HepG2 (cell line): ENCODE measurements around the gene TMEM267. TPM values are rescaled to one million over a fixed set of nuclear protein-coding genes. Genes with fewer than 3 reads are reported as not detected.

Experiments
- BRD4 ChIP-seq: sonication (generic); formaldehyde crosslinking; IDR thresholded peaks from 2 replicates; pipeline ENCODE4 v1.4.0; 2020; ENCODE audit warnings: missing genetic modification reagents
- ERF ChIP-seq: IDR thresholded peaks from 2 replicates; pipeline ENCODE4 v1.6.1; 2018; ENCODE audit warnings: missing biosample characterization, missing genetic modification reagents
- GPN1 ChIP-seq: sonication (generic); formaldehyde crosslinking; IDR thresholded peaks from 2 replicates; pipeline ENCODE4 v1.5.1; 2020; ENCODE audit warnings: missing genetic modification reagents, borderline replicate concordance
- HOXA9 ChIP-seq: sonication (generic); formaldehyde crosslinking; IDR thresholded peaks from 2 replicates; pipeline ENCODE4 v1.8.1; 2022; ENCODE audit warnings: missing genetic modification reagents, mild to moderate bottlenecking, moderate library complexity, borderline replicate concordance
- NBN ChIP-seq: fragments of 450-650 bp; conservative IDR thresholded peaks from 2 replicates; pipeline ENCODE4 v1.6.1; 2017
- NFE2L2 ChIP-seq: fragments of 150-350 bp; IDR thresholded peaks from 2 replicates; pipeline ENCODE4 v1.6.1; 2014; ENCODE audit warnings: low read length
- SP5 ChIP-seq: IDR thresholded peaks from 2 replicates; pipeline ENCODE4 v1.6.1; 2016; ENCODE audit warnings: low read depth, borderline replicate concordance
- TRIM24 ChIP-seq: sonication (generic); formaldehyde crosslinking; IDR thresholded peaks from 2 replicates; pipeline ENCODE4 v1.8.0; 2022; ENCODE audit warnings: mild to moderate bottlenecking, missing genetic modification reagents
- ZFYVE20 ChIP-seq: sonication (generic); formaldehyde crosslinking; IDR thresholded peaks from 2 replicates; pipeline ENCODE4 v1.8.0; 2023; ENCODE audit warnings: low read depth, mild to moderate bottlenecking, moderate library complexity, missing genetic modification reagents, borderline replicate concordance
- ZMYM3 ChIP-seq: sonication (generic); formaldehyde crosslinking; IDR thresholded peaks from 2 replicates; pipeline ENCODE4 v1.5.1; 2020; ENCODE audit warnings: mild to moderate bottlenecking, missing genetic modification reagents
- ZNF75D ChIP-seq: sonication (generic); formaldehyde crosslinking; IDR thresholded peaks from 2 replicates; pipeline ENCODE4 v1.8.1; 2023; ENCODE audit warnings: missing genetic modification reagents, mild to moderate bottlenecking, borderline replicate concordance
- ZNF792 ChIP-seq: IDR thresholded peaks from 2 replicates; pipeline ENCODE4 v1.6.1; 2016
- polyA plus RNA-seq, 8 experiments: library from polyadenylated mRNA; depleted of rRNA in 3 of 8; stranded (reverse) in 7 of 8; unstranded in 1 of 8; fragments of >200 nt; fragmentation: Illumina TruSeq in 4 of 8; extraction: Trizol in 4 of 8; gene quantifications; 2 replicates each; pipeline versions ENCODE4 v1.2.1 to v1.2.3, GENCODE V29; 2011 to 2016; ENCODE audit warnings: low read depth in 4 of 8, missing spikeins in 1 of 8, mixed read lengths in 1 of 8; ENCODE audit not compliant: insufficient read depth in 1 of 8
- total RNA-seq, 5 experiments: library from RNA; depleted of rRNA; stranded (reverse); fragments of >200 nt; fragmentation: Illumina TruSeq; extraction: Trizol; gene quantifications; 2 replicates each; pipeline ENCODE4 v1.2.3, GENCODE V29; 2016; ENCODE audit warnings: low read depth in 1 of 5
- TF ChIP-seq, protein P1 (sequence below): sonication (generic); formaldehyde crosslinking; IDR thresholded peaks from 2 replicates; pipeline ENCODE4 v1.5.1; 2020; ENCODE audit warnings: mild to moderate bottlenecking, moderate library complexity, missing genetic modification reagents
- TF ChIP-seq, protein P2 (sequence below): IDR thresholded peaks from 2 replicates; pipeline ENCODE4 v1.6.1; 2016; ENCODE audit warnings: missing compliant biosample characterization, missing genetic modification reagents, borderline replicate concordance
- TF ChIP-seq, protein P3 (sequence below): sonication (generic); formaldehyde crosslinking; IDR thresholded peaks from 2 replicates; pipeline ENCODE4 v1.5.1; 2020; ENCODE audit warnings: missing genetic modification reagents, mild to moderate bottlenecking, borderline replicate concordance
- TF ChIP-seq, protein P4 (sequence below): sonication (generic); formaldehyde crosslinking; IDR thresholded peaks from 2 replicates; pipeline ENCODE4 v1.9.0; 2021; ENCODE audit warnings: missing genetic modification reagents, borderline replicate concordance
- TF ChIP-seq, protein P5 (sequence below): sonication (generic); formaldehyde crosslinking; IDR thresholded peaks from 2 replicates; pipeline ENCODE4 v1.8.0; 2022; ENCODE audit warnings: low read depth, missing genetic modification reagents
- TF ChIP-seq, protein P6 (sequence below), 2 experiments: sonication (generic) in 1 of 2; formaldehyde crosslinking in 1 of 2; IDR thresholded peaks; 2 replicates each; pipeline versions ENCODE4 v1.4.0 to v1.6.1; 2018 to 2020; ENCODE audit warnings: missing genetic modification reagents in 2 of 2, borderline replicate concordance in 1 of 2, low read depth in 1 of 2, mild to moderate bottlenecking in 1 of 2, missing biosample characterization in 1 of 2

Gene TMEM267
- total and polyA plus RNA-seq, 2 of the 13 experiments (the other 11 are each of a cell fraction or from before 2014, with no cell fraction given) = 8.9 to 12.6 TPM

DNA sequence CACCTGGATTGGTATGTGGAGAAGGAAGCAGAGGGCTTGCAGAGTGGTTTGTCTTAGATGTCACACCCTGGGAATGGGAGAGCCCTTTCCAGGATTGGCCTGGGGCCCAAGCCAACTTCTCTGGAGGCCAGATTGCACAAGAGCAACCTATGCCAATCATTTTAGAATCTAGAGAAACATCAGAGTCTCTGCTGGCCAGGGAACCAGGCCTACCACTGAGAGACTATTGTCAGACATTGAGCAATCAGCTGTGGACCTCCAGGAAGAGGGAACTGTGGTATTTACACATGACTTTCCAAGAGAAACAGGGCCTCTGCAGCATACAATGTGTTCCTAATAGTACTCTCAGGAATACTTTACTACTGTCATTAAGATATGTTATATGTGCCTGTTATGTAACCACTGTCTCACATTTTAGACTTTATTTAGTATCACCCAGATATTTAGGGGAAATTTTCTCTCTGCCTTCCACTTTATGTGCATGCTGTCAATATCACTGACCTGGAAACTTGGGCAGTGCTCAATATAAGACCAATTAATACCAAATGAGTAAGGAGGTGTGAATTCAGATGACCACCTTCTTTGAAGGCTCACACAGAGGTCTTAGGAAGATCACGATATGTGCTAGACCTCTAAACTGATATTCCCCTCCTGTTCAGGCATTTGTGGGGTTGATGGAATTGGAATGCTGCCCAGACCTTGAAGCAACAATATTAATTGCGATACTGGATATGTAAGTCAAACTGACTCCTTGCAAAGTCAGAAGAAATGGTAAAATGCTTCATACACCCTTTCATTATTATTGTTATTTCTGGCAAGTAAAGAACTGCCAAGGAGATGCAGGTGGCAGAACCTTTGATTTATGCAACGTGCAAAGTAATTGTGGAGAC, 50.9 kb downstream of the TMEM267 start (continued):
- TF ChIP-seq ZNF75D (CRISPR knock-in tag) (no peak), SP5 (CRISPR knock-in tag) (peak; percentile 21; the same call in 1 of the 2 replicates), BRD4 (no peak), ZMYM3 (CRISPR knock-in tag) (peak; percentile 61; the same call in 1 of the 2 replicates), ZFYVE20 (no peak), TRIM24 (no peak), NFE2L2 (no peak), ERF (CRISPR knock-in tag) (peak; percentile 95), NBN (no peak), GPN1 (CRISPR knock-in tag) (no peak), HOXA9 (no peak), ZNF792 (peak; percentile 86; the same call in 1 of the 2 replicates)
- TF ChIP-seq, protein P1, sequence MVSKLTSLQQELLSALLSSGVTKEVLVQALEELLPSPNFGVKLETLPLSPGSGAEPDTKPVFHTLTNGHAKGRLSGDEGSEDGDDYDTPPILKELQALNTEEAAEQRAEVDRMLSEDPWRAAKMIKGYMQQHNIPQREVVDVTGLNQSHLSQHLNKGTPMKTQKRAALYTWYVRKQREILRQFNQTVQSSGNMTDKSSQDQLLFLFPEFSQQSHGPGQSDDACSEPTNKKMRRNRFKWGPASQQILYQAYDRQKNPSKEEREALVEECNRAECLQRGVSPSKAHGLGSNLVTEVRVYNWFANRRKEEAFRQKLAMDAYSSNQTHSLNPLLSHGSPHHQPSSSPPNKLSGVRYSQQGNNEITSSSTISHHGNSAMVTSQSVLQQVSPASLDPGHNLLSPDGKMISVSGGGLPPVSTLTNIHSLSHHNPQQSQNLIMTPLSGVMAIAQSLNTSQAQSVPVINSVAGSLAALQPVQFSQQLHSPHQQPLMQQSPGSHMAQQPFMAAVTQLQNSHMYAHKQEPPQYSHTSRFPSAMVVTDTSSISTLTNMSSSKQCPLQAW (CRISPR knock-in tag) = peak; percentile 56; the same call in 1 of the 2 replicates
- TF ChIP-seq, protein P2, sequence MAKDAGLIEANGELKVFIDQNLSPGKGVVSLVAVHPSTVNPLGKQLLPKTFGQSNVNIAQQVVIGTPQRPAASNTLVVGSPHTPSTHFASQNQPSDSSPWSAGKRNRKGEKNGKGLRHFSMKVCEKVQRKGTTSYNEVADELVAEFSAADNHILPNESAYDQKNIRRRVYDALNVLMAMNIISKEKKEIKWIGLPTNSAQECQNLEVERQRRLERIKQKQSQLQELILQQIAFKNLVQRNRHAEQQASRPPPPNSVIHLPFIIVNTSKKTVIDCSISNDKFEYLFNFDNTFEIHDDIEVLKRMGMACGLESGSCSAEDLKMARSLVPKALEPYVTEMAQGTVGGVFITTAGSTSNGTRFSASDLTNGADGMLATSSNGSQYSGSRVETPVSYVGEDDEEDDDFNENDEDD (CRISPR knock-in tag) = peak; percentile 59; the same call in 1 of the 2 replicates
- TF ChIP-seq, protein P3, sequence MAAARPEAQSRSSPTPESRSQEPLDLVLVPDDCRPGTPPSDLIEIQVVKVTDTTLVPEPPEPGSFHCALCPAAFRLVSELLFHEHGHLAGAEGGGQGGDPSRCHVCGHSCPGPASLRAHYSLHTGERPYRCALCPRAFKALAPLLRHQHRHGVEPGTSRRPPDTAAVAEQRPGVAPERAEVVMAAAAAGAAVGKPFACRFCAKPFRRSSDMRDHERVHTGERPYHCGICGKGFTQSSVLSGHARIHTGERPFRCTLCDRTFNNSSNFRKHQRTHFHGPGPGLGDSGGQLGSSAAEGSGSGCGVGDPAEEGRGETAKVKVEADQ (CRISPR knock-in tag) = no peak
- TF ChIP-seq, protein P4, sequence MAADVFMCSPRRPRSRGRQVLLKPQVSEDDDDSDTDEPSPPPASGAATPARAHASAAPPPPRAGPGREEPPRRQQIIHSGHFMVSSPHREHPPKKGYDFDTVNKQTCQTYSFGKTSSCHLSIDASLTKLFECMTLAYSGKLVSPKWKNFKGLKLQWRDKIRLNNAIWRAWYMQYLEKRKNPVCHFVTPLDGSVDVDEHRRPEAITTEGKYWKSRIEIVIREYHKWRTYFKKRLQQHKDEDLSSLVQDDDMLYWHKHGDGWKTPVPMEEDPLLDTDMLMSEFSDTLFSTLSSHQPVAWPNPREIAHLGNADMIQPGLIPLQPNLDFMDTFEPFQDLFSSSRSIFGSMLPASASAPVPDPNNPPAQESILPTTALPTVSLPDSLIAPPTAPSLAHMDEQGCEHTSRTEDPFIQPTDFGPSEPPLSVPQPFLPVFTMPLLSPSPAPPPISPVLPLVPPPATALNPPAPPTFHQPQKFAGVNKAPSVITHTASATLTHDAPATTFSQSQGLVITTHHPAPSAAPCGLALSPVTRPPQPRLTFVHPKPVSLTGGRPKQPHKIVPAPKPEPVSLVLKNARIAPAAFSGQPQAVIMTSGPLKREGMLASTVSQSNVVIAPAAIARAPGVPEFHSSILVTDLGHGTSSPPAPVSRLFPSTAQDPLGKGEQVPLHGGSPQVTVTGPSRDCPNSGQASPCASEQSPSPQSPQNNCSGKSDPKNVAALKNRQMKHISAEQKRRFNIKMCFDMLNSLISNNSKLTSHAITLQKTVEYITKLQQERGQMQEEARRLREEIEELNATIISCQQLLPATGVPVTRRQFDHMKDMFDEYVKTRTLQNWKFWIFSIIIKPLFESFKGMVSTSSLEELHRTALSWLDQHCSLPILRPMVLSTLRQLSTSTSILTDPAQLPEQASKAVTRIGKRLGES (CRISPR knock-in tag) = no peak
- TF ChIP-seq, protein P5, sequence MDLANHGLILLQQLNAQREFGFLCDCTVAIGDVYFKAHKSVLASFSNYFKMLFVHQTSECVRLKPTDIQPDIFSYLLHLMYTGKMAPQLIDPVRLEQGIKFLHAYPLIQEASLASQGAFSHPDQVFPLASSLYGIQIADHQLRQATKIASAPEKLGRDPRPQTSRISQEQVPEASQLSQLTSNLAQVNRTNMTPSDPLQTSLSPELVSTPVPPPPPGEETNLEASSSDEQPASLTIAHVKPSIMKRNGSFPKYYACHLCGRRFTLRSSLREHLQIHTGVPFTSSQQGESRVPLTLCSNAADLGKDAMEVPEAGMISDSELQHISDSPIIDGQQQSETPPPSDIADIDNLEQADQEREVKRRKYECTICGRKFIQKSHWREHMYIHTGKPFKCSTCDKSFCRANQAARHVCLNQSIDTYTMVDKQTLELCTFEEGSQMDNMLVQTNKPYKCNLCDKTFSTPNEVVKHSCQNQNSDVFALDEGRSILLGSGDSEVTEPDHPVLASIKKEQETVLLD (CRISPR knock-in tag) = no peak
- TF ChIP-seq, protein P6, sequence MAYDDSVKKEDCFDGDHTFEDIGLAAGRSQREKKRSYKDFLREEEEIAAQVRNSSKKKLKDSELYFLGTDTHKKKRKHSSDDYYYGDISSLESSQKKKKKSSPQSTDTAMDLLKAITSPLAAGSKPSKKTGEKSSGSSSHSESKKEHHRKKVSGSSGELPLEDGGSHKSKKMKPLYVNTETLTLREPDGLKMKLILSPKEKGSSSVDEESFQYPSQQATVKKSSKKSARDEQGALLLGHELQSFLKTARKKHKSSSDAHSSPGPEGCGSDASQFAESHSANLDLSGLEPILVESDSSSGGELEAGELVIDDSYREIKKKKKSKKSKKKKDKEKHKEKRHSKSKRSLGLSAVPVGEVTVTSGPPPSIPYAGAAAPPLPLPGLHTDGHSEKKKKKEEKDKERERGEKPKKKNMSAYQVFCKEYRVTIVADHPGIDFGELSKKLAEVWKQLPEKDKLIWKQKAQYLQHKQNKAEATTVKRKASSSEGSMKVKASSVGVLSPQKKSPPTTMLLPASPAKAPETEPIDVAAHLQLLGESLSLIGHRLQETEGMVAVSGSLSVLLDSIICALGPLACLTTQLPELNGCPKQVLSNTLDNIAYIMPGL (CRISPR knock-in tag; IDR thresholded peaks at IDR 0.05; ENCODE audit: borderline replicate concordance in 1 of 2, low read depth in 1 of 2) = no peak
